HepG2 (cell line): ENCODE data around the gene MYLK2. TPM values are rescaled to one million over a fixed set of nuclear protein-coding genes. Genes with fewer than 3 reads are reported as not detected.

Experiments
- FOXJ3 ChIP-seq: sonication (generic); formaldehyde crosslinking; IDR thresholded peaks from 2 replicates; pipeline ENCODE4 v1.4.0; 2020; ENCODE audit warnings: missing genetic modification reagents, mild to moderate bottlenecking, borderline replicate concordance
- HOXA3 ChIP-seq: sonication (generic); formaldehyde crosslinking; IDR thresholded peaks from 2 replicates; pipeline ENCODE4 v1.5.0; 2020; ENCODE audit warnings: missing genetic modification reagents
- KMT2B ChIP-seq: IDR thresholded peaks from 2 replicates; pipeline ENCODE4 v1.6.1; 2016; ENCODE audit warnings: missing genetic modification reagents, missing compliant biosample characterization
- MED13 ChIP-seq: sonication (generic); formaldehyde crosslinking; IDR thresholded peaks from 2 replicates; pipeline ENCODE4 v1.5.0; 2020; ENCODE audit warnings: missing genetic modification reagents
- MIXL1 ChIP-seq: IDR thresholded peaks from 2 replicates; pipeline ENCODE4 v1.6.1; 2016
- NFE2L2 ChIP-seq: fragments of 150-350 bp; IDR thresholded peaks from 2 replicates; pipeline ENCODE4 v1.6.1; 2014; ENCODE audit warnings: low read length
- RCOR2 ChIP-seq: IDR thresholded peaks from 2 replicates; pipeline ENCODE4 v1.6.1; 2016; ENCODE audit warnings: missing biosample characterization, missing genetic modification reagents
- SNRNP70 ChIP-seq: fragments of 200-400 bp; formaldehyde crosslinking; IDR thresholded peaks from 2 replicates; pipeline ENCODE4 v1.6.1; 2017; ENCODE audit warnings: mild to moderate bottlenecking, low read depth, low read length, moderate library complexity
- TOE1 ChIP-seq: sonication (generic); formaldehyde crosslinking; IDR thresholded peaks from 2 replicates; pipeline ENCODE4 v1.4.0; 2020; ENCODE audit warnings: mild to moderate bottlenecking, missing genetic modification reagents
- ZFP41 ChIP-seq: sonication (generic); formaldehyde crosslinking; IDR thresholded peaks from 2 replicates; pipeline ENCODE4 v1.4.0; 2020; ENCODE audit warnings: mild to moderate bottlenecking, missing genetic modification reagents, borderline replicate concordance
- ZNF136 ChIP-seq: sonication (generic); formaldehyde crosslinking; IDR thresholded peaks from 2 replicates; pipeline ENCODE4 v1.8.1; 2022; ENCODE audit warnings: low read depth, mild to moderate bottlenecking, moderate library complexity, missing genetic modification reagents
- ZNF225 ChIP-seq: sonication (generic); formaldehyde crosslinking; IDR thresholded peaks from 2 replicates; pipeline ENCODE4 v1.4.0; 2020; ENCODE audit warnings: mild to moderate bottlenecking, missing genetic modification reagents
- ZNF232 ChIP-seq: sonication (generic); formaldehyde crosslinking; IDR thresholded peaks from 2 replicates; pipeline ENCODE4 v1.4.0; 2020; ENCODE audit warnings: missing genetic modification reagents, borderline replicate concordance
- ZNF720 ChIP-seq: sonication (generic); formaldehyde crosslinking; IDR thresholded peaks from 2 replicates; pipeline ENCODE4 v1.4.0; 2020; ENCODE audit warnings: missing genetic modification reagents
- polyA plus RNA-seq, 8 experiments: library from polyadenylated mRNA; depleted of rRNA in 3 of 8; stranded (reverse) in 7 of 8; unstranded in 1 of 8; fragments of >200 nt; fragmentation: Illumina TruSeq in 4 of 8; extraction: Trizol in 4 of 8; gene quantifications; 2 replicates each; pipeline versions ENCODE4 v1.2.1 to v1.2.3, GENCODE V29; 2011 to 2016; ENCODE audit warnings: low read depth in 4 of 8, missing spikeins in 1 of 8, mixed read lengths in 1 of 8; ENCODE audit not compliant: insufficient read depth in 1 of 8
- total RNA-seq, 5 experiments: library from RNA; depleted of rRNA; stranded (reverse); fragments of >200 nt; fragmentation: Illumina TruSeq; extraction: Trizol; gene quantifications; 2 replicates each; pipeline ENCODE4 v1.2.3, GENCODE V29; 2016; ENCODE audit warnings: low read depth in 1 of 5
- TF ChIP-seq, protein P1 (sequence below): sonication (generic); formaldehyde crosslinking; IDR thresholded peaks from 2 replicates; pipeline ENCODE4 v1.5.1; 2020; ENCODE audit warnings: mild to moderate bottlenecking, missing genetic modification reagents
- TF ChIP-seq, protein P2 (sequence below): sonication (generic); formaldehyde crosslinking; IDR thresholded peaks from 2 replicates; pipeline ENCODE4 v1.8.1; 2023; ENCODE audit warnings: missing genetic modification reagents, inconsistent platforms, borderline replicate concordance
- TF ChIP-seq, protein P3 (sequence below): sonication (generic); formaldehyde crosslinking; IDR thresholded peaks from 2 replicates; pipeline ENCODE4 v1.5.0; 2020; ENCODE audit warnings: missing genetic modification reagents
- TF ChIP-seq, protein P4 (sequence below): sonication (generic); formaldehyde crosslinking; IDR thresholded peaks from 2 replicates; pipeline ENCODE4 v1.5.0; 2020; ENCODE audit warnings: missing genetic modification reagents
- TF ChIP-seq, protein P5 (sequence below): sonication (generic); formaldehyde crosslinking; IDR thresholded peaks from 2 replicates; pipeline ENCODE4 v1.8.0; 2022; ENCODE audit warnings: mild to moderate bottlenecking, missing genetic modification reagents; ENCODE audit not compliant: insufficient replicate concordance
- TF ChIP-seq, protein P6 (sequence below): sonication (generic); formaldehyde crosslinking; IDR thresholded peaks from 2 replicates; pipeline ENCODE4 v1.5.0; 2020; ENCODE audit warnings: mild to moderate bottlenecking, low read depth, missing genetic modification reagents, borderline replicate concordance

The MYLK2 gene
- total and polyA plus RNA-seq, 2 of the 13 experiments (the other 11 are each of a cell fraction or from before 2014, with no cell fraction given) = 0.27 TPM; not detected in 1

DNA sequence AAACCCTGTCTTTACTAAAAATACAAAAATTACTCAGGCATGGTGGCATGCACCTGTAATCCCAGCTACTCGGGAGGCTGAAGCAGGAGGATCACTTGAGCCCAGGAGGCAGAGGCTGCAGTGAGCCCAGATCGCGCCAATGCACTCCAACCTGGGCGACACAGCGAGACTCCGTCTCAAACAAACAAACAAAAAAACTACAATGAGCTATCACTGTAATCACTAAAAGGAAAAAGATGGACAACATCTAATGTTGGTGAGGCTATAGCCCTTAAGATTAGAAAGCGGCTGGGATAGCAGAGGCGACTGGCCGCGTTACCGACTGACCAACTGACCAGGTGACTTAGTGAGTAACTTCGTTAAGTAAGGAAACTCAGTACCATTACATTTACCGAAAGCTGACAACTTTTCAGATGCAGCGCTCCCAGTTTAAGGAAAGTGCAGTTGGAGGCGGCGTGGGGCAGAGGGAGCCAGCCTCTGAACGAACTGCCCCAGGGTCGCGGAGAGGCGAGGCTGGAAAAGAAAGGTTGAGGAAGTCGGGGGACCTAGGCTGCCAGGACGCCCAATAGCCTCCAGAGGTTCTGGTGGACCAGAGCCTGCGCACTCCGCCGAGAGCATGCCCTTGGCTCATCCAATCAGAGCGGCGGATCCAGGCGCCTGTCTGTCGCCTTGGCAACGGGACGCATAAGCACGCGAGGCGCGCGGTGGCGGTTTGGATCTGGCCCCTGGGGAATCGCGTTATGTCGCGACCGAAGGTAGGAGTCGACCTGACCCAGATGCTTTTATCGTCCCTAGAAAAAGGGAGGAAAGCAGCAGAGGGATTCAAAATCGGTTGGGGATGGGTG lies 60.2 kb downstream of the MYLK2 start (continued):
- TF ChIP-seq, protein P1, sequence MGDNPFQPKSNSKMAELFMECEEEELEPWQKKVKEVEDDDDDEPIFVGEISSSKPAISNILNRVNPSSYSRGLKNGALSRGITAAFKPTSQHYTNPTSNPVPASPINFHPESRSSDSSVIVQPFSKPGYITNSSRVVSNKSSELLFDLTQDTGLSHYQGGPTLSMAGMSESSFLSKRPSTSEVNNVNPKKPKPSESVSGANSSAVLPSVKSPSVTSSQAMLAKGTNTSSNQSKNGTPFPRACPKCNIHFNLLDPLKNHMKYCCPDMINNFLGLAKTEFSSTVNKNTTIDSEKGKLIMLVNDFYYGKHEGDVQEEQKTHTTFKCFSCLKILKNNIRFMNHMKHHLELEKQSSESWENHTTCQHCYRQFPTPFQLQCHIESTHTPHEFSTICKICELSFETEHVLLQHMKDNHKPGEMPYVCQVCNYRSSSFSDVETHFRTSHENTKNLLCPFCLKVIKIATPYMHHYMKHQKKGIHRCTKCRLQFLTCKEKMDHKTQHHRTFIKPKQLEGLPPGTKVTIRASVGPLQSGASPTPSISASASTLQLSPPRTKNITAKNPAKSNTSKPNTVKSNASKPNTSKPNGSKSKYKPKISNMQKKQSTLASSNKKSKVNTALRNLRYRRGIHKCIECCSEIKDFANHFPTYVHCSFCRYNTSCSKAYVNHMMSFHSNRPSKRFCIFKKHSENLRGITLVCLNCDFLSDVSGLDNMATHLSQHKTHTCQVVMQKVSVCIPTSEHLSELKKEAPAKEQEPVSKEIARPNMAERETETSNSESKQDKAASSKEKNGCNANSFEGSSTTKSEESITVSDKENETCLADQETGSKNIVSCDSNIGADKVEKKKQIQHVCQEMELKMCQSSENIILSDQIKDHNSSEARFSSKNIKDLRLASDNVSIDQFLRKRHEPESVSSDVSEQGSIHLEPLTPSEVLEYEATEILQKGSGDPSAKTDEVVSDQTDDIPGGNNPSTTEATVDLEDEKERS = peak; percentile 13
- TF ChIP-seq, protein P2, sequence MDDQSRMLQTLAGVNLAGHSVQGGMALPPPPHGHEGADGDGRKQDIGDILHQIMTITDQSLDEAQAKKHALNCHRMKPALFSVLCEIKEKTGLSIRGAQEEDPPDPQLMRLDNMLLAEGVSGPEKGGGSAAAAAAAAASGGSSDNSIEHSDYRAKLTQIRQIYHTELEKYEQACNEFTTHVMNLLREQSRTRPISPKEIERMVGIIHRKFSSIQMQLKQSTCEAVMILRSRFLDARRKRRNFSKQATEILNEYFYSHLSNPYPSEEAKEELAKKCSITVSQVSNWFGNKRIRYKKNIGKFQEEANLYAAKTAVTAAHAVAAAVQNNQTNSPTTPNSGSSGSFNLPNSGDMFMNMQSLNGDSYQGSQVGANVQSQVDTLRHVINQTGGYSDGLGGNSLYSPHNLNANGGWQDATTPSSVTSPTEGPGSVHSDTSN (CRISPR knock-in tag) = no peak
- TF ChIP-seq, protein P3, sequence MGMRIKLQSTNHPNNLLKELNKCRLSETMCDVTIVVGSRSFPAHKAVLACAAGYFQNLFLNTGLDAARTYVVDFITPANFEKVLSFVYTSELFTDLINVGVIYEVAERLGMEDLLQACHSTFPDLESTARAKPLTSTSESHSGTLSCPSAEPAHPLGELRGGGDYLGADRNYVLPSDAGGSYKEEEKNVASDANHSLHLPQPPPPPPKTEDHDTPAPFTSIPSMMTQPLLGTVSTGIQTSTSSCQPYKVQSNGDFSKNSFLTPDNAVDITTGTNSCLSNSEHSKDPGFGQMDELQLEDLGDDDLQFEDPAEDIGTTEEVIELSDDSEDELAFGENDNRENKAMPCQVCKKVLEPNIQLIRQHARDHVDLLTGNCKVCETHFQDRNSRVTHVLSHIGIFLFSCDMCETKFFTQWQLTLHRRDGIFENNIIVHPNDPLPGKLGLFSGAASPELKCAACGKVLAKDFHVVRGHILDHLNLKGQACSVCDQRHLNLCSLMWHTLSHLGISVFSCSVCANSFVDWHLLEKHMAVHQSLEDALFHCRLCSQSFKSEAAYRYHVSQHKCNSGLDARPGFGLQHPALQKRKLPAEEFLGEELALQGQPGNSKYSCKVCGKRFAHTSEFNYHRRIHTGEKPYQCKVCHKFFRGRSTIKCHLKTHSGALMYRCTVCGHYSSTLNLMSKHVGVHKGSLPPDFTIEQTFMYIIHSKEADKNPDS (CRISPR knock-in tag) = peak; percentile 81; the same call in 1 of the 2 replicates
- TF ChIP-seq MED13 (CRISPR knock-in tag) (no peak), ZNF232 (0 out of 2 replicates have a peak, but pooled peaks have one; percentile 58), ZNF136 (CRISPR knock-in tag) (peak; percentile 38; the same call in 1 of the 2 replicates), SNRNP70 (no peak), TOE1 (CRISPR knock-in tag) (no peak), ZFP41 (CRISPR knock-in tag) (no peak), RCOR2 (peak; percentile 56; the same call in 1 of the 2 replicates), HOXA3 (CRISPR knock-in tag) (no peak; the same call in 1 of the 2 replicates), ZNF720 (CRISPR knock-in tag) (no peak), KMT2B (CRISPR knock-in tag) (peak; percentile 79), NFE2L2 (no peak), ZNF225 (CRISPR knock-in tag) (peak; percentile 59; the same call in 1 of the 2 replicates), FOXJ3 (no peak), MIXL1 (CRISPR knock-in tag) (peak; percentile 12; the same call in 1 of the 2 replicates)
- TF ChIP-seq, protein P4, sequence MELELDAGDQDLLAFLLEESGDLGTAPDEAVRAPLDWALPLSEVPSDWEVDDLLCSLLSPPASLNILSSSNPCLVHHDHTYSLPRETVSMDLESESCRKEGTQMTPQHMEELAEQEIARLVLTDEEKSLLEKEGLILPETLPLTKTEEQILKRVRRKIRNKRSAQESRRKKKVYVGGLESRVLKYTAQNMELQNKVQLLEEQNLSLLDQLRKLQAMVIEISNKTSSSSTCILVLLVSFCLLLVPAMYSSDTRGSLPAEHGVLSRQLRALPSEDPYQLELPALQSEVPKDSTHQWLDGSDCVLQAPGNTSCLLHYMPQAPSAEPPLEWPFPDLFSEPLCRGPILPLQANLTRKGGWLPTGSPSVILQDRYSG = no peak
- TF ChIP-seq, protein P5, sequence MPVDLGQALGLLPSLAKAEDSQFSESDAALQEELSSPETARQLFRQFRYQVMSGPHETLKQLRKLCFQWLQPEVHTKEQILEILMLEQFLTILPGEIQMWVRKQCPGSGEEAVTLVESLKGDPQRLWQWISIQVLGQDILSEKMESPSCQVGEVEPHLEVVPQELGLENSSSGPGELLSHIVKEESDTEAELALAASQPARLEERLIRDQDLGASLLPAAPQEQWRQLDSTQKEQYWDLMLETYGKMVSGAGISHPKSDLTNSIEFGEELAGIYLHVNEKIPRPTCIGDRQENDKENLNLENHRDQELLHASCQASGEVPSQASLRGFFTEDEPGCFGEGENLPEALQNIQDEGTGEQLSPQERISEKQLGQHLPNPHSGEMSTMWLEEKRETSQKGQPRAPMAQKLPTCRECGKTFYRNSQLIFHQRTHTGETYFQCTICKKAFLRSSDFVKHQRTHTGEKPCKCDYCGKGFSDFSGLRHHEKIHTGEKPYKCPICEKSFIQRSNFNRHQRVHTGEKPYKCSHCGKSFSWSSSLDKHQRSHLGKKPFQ (CRISPR knock-in tag) = no peak
- TF ChIP-seq, protein P6, sequence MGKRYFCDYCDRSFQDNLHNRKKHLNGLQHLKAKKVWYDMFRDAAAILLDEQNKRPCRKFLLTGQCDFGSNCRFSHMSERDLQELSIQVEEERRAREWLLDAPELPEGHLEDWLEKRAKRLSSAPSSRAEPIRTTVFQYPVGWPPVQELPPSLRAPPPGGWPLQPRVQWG (CRISPR knock-in tag) = no peak
